ENCODE measurements around the gene SIPA1L3.

GRCh38 chr19:38208571-38208970 is 301.6 kb downstream of the SIPA1L3 start:
- TF ChIP-seq, protein P1, sequence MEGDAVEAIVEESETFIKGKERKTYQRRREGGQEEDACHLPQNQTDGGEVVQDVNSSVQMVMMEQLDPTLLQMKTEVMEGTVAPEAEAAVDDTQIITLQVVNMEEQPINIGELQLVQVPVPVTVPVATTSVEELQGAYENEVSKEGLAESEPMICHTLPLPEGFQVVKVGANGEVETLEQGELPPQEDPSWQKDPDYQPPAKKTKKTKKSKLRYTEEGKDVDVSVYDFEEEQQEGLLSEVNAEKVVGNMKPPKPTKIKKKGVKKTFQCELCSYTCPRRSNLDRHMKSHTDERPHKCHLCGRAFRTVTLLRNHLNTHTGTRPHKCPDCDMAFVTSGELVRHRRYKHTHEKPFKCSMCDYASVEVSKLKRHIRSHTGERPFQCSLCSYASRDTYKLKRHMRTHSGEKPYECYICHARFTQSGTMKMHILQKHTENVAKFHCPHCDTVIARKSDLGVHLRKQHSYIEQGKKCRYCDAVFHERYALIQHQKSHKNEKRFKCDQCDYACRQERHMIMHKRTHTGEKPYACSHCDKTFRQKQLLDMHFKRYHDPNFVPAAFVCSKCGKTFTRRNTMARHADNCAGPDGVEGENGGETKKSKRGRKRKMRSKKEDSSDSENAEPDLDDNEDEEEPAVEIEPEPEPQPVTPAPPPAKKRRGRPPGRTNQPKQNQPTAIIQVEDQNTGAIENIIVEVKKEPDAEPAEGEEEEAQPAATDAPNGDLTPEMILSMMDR (IDR thresholded peaks at IDR 0.05) = no peak
- TF ChIP-seq POLR2AphosphoS5 (IDR thresholded peaks at IDR 0.05) (no peak), POLR2A (IDR thresholded peaks at IDR 0.05) (no peak)

Data from breast epithelium (tissue), 3 donors.